Germinal center (tissue), 1 donor: ENCODE data around the gene TBC1D25.

Experiments
- DNase-seq: peaks from one replicate; pipeline ENCODE4 v3.0.0; 2012; ENCODE audit warnings: mixed read lengths, low spot score

Gene TBC1D25, protein sequence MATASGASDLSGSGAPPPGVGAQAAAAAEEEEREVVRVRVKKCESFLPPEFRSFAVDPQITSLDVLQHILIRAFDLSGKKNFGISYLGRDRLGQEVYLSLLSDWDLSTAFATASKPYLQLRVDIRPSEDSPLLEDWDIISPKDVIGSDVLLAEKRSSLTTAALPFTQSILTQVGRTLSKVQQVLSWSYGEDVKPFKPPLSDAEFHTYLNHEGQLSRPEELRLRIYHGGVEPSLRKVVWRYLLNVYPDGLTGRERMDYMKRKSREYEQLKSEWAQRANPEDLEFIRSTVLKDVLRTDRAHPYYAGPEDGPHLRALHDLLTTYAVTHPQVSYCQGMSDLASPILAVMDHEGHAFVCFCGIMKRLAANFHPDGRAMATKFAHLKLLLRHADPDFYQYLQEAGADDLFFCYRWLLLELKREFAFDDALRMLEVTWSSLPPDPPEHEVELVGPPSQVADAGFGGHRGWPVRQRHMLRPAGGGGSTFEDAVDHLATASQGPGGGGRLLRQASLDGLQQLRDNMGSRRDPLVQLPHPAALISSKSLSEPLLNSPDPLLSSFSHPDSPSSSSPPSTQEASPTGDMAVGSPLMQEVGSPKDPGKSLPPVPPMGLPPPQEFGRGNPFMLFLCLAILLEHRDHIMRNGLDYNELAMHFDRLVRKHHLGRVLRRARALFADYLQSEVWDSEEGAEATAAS

DNA sequence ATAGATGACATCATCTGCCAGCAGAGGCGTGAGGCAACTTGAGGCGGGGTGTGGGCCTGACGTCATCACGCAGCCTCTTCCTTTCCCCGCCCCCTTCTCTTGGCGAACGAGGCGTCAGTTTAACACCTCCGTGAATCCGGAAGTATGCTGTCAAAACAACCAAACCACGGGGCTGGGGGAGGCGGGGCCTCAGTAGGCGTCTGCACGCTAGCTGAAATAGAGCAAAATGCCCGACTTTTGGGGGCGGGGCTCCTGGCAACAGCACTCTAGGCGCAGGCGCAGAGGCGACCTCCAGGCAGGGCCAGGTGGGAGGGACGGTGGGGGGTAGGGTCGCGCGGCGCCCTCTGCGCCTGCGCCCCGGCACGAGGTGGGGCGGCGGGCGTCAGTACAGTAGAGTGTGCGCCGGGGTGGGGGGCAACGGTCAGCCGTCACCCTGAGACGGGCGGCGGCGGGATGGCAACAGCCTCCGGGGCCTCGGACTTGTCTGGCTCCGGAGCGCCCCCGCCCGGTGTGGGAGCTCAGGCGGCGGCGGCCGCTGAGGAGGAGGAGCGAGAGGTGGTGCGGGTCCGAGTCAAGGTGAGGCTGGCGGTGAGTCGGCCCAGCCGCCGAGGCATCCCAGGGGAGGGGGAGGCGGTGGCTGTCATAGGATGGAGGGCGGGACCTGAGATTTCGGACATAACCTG lies at the start of gene TBC1D25:
Gene TBC1D25 (plus strand): TSS at position 370 of the 683 bp plus-strand sequence. CDS start 84 bp downstream, at position 454.
- DNase-seq: peak; percentile 90

DNA sequence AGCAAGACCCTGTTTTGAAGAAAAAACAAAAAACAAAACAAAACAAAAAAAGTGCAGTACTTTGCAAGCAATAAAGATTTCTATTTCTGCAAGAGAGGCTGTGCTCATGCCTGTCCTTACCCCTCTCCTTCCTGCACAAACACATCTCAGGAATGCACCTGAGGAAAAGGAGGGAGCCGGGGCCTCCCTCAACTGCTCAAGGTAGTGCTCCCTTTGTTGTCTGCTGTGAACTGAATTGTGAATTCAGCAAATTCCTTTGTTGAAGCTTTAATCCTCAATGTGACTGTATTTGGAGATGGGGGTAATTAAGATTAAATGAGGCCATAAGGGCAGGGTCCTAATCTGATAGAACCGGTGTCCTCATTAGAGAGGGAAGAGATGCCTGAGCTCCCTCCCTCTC lies 49.6 kb upstream of the TBC1D25 start:
- no peak for DNase-seq

DNA sequence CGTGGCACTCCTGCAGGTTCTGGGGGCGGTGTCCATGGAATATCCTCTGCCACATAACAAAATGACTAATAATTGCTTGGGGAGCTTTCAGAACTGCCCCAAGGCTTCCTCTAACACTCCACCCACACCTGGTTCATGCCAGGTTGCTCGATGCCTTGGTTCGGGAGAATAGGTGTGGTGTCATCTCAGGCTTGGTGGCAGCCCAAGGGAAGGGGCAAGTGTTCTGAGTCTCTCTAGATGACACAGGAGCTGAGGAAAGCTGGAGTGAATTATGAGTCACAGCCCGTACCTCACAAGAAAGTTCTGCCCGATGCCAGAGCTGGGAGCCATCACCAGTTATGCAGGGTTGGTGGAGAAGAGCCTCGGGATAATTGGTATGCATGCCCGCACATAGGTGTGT lies 48.9 kb upstream of the TBC1D25 start:
- DNase-seq: no peak

GRCh38 chrX:48491809-48492208 lies 47.7 kb upstream of the TBC1D25 start:
- DNase-seq: no peak

GRCh38 chrX:48492293-48492910 lies 47.1 kb upstream of the TBC1D25 start:
- DNase-seq: no peak

- no peak for DNase-seq
Observed at GRCh38 chrX:48493890-48494364, 45.6 kb upstream of the TBC1D25 start.

GRCh38 chrX:48496660-48497059 lies 42.9 kb upstream of the TBC1D25 start:
- no peak for DNase-seq

GRCh38 chrX:48497871-48498270 lies 41.6 kb upstream of the TBC1D25 start:
- DNase-seq: no peak

DNA sequence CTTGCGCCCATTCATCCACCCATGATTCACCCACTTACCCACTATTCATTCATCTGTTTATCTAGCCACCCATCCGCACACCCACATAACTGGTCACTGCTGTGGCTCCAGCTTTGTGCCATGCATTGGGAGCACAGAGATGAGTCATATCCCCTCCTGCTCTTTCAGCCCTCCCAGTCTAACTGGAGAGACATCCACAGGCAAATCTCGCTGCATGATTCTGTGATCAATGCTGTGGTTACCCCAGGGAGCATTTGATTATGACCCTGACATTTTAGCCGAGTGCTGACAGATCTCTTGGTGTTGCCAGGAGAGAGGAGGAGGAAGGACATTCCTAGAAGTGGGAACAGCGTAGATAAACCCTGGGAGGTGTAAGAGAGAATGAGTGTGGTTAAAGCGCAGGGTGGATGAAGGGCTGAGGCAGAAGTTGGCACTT lies 41.1 kb upstream of the TBC1D25 start:
- DNase-seq: no peak

GRCh38 chrX:48504261-48504660 lies 35.3 kb upstream of the TBC1D25 start:
- DNase-seq: no peak

- no peak for DNase-seq
Observed at GRCh38 chrX:48505481-48505880, 34.0 kb upstream of the TBC1D25 start.

DNA sequence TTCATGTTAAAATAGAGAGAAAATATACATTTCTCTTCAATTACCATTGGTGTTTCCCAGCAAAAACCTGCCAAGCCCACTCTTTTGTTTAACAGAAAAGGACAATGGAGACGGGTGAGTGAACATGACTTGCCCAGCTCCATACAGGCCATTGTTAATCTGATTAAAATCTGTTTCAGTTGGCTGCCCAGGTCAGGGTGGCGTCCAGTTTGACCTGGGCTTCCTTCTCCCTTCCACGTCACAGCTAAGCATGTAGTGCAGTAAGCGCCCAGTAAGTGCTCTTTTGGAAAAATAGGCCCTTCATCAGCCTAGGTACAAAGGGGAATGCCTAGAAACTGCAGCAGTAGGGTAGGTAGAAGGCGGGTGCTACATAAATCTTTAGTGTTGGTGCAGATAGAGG lies 32.3 kb upstream of the TBC1D25 start:
- DNase-seq: no peak

GRCh38 chrX:48508400-48509244 lies 30.9 kb upstream of the TBC1D25 start, which contains the start of gene PORCN:
TSS of gene PORCN (plus strand) at chrX:48508992. CDS start at chrX:48509821, 829 bp downstream.
- peak; percentile 77 for DNase-seq

- no peak for DNase-seq
Observed at GRCh38 chrX:48509245-48509590, 30.3 kb upstream of the TBC1D25 start.

GRCh38 chrX:48509619-48510018 lies 29.9 kb upstream of the TBC1D25 start:
- no peak for DNase-seq

DNA sequence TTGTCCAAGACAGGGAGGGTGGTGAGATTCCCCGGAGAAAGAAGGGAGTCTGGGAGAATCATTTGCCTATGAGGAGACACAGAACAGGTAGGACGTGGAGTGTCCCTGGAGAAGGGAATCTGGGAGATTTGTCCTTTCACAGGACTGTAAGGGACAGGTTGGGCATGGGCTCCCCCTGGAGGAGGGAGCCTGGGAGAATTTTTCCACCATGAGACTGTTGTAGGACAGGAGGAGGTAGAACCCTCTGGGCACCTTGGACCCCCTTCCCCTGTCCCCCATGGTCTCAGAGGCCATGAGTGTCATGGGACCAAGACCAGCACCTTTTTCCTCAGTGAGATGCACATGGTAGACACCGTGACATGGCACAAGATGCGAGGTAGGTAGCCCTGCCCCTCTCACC lies 28.0 kb upstream of the TBC1D25 start:
- no peak for DNase-seq

- DNase-seq: no peak
Observed at GRCh38 chrX:48512371-48512935, 27.1 kb upstream of the TBC1D25 start.

DNA sequence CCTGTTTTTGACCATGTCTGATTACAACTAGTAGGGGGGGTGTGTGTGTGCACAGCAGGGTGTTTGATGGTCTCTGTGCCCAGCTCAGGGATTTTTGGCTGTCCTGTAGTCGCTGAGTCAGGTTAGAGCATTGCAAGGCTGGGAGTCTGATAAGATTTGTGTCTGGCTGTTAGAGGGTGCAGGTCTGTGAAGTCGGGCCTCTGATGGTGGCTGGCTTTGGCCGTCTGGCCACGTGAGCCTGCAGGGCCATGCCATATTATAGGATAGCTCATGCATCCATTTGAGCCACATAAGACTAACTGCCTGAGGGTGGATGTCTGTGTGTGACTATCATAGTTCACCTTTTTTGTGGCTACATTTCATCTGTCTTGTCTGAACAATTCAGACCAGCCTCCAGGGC lies 25.8 kb upstream of the TBC1D25 start:
- DNase-seq: no peak

- DNase-seq: no peak
Observed at GRCh38 chrX:48514126-48514806, 25.2 kb upstream of the TBC1D25 start.

DNA sequence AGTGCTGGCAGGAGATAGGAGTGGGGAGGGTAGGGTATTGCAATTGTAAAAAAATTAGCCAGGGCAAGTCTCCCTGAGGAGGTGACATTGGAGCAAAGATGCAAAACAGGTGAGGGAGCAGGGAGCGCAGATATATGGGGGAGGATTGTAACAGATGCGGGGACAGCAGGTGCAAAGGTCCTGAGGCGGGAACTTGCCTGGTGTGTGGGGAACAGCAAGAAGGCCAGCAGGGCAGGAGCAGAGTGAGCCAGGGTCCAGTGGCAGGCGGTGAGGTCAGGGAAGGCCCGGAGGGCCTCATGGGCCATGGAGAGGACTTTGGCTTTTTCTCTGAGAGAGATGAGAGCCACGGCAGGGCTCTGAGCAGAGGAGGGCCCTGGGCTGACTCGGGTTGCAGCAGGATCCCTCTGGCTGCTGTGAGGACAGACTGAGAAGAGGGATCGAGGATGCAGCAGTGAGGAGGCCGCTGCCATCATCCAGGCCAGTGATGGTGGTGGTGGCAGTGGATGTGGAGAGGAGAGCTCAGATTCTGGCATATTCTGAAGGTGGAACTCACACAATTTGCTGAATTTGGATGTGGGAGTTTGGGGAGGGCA lies 24.6 kb upstream of the TBC1D25 start:
- no peak for DNase-seq
